H9 (cell line): ENCODE results near the gene UNC50. TPM values are rescaled to one million over a fixed set of nuclear protein-coding genes. Genes with fewer than 3 reads are reported as not detected.
"Not testable (repeated sequence)": the region's sequence is repeated elsewhere in the genome, so short reads cannot be mapped to it uniquely, and the experiment has no call there.

ENCODE experiments used
- DNase-seq: peaks from one replicate; pipeline ENCODE4 v3.0.0-alpha.2; 2017
- H2AFZ ChIP-seq: one replicate; pipeline ENCODE4 v1.6.1; 2013; ENCODE audit warnings: mild to moderate bottlenecking, low read length, control low read depth, moderate library complexity
- H2AK5ac ChIP-seq: 2 replicates; pipeline ENCODE4 v1.6.1; 2013; ENCODE audit warnings: low read length, control low read depth, mixed read lengths; ENCODE audit not compliant: insufficient read length
- H2BK120ac ChIP-seq: one replicate; pipeline ENCODE4 v1.6.1; 2013; ENCODE audit warnings: low read depth, mild to moderate bottlenecking, low read length, control low read depth, inconsistent platforms; ENCODE audit not compliant: poor library complexity, severe bottlenecking
- H2BK12ac ChIP-seq: 2 replicates; pipeline ENCODE4 v1.6.1; 2013; ENCODE audit warnings: low read length, control low read depth, mixed read lengths, low read depth; ENCODE audit not compliant: insufficient read length
- H2BK15ac ChIP-seq: 2 replicates; pipeline ENCODE4 v1.6.1; 2013; ENCODE audit warnings: low read depth, low read length, control low read depth
- H2BK20ac ChIP-seq: one replicate; pipeline ENCODE4 v1.6.1; 2013; ENCODE audit warnings: low read depth, mild to moderate bottlenecking, low read length, control low read depth, inconsistent platforms; ENCODE audit not compliant: poor library complexity, severe bottlenecking
- H2BK5ac ChIP-seq: 2 replicates; pipeline ENCODE4 v1.6.1; 2013; ENCODE audit warnings: low read length, control low read depth, mixed read lengths; ENCODE audit not compliant: insufficient read length
- H3K14ac ChIP-seq: 2 replicates; pipeline ENCODE4 v1.6.1; 2013; ENCODE audit warnings: low read length, control low read depth; ENCODE audit not compliant: insufficient read depth
- H3K18ac ChIP-seq: 2 replicates; pipeline ENCODE4 v1.6.1; 2013; ENCODE audit warnings: low read depth, mild to moderate bottlenecking, mixed read lengths, low read length, control low read depth; ENCODE audit not compliant: insufficient read length
- H3K23ac ChIP-seq: 2 replicates; pipeline ENCODE4 v1.6.1; 2013; ENCODE audit warnings: low read length, control low read depth, mixed read lengths, low read depth; ENCODE audit not compliant: insufficient read length
- H3K23me2 ChIP-seq: 2 replicates; pipeline ENCODE4 v1.6.1; 2013; ENCODE audit warnings: low read depth, mild to moderate bottlenecking, mixed read lengths, low read length, control low read depth; ENCODE audit not compliant: insufficient read length, poor library complexity, severe bottlenecking
- H3K27ac ChIP-seq: 2 replicates; pipeline ENCODE4 v1.5.1; 2013; ENCODE audit warnings: low read length, control low read depth, mixed read lengths, low read depth; ENCODE audit not compliant: insufficient read length
- H3K27me3 ChIP-seq: 2 replicates; pipeline ENCODE4 v1.6.1; 2013; ENCODE audit warnings: low read length, control low read depth, inconsistent platforms; ENCODE audit not compliant: insufficient read depth
- H3K4ac ChIP-seq: 2 replicates; pipeline ENCODE4 v1.6.1; 2013; ENCODE audit warnings: low read depth, mild to moderate bottlenecking, control low read depth, inconsistent platforms, low read length, moderate library complexity
- H3K4me1 ChIP-seq: 2 replicates; pipeline ENCODE4 v1.6.1; 2013; ENCODE audit warnings: low read length, control low read depth, inconsistent platforms; ENCODE audit not compliant: insufficient read depth
- H3K4me2 ChIP-seq: 2 replicates; pipeline ENCODE4 v1.6.1; 2013; ENCODE audit warnings: low read length, control low read depth, mixed read lengths; ENCODE audit not compliant: insufficient read length, insufficient read depth
- H3K56ac ChIP-seq: 2 replicates; pipeline ENCODE4 v1.6.1; 2013; ENCODE audit warnings: low read depth, mild to moderate bottlenecking, mixed read lengths, low read length, control low read depth; ENCODE audit not compliant: insufficient read length
- H3K79me1 ChIP-seq: 2 replicates; pipeline ENCODE4 v1.6.1; 2013; ENCODE audit warnings: low read depth, mild to moderate bottlenecking, moderate library complexity, low read length, control low read depth, inconsistent platforms; ENCODE audit not compliant: insufficient read depth, poor library complexity, severe bottlenecking
- H3K79me2 ChIP-seq: 2 replicates; pipeline ENCODE4 v1.6.1; 2013; ENCODE audit warnings: low read length, control low read depth, inconsistent platforms; ENCODE audit not compliant: insufficient read depth
- H3K9ac ChIP-seq: 2 replicates; pipeline ENCODE4 v1.6.1; 2013; ENCODE audit warnings: low read length, control low read depth, mixed read lengths; ENCODE audit not compliant: insufficient read length; ENCODE audit errors: extremely low read depth
- H3K9me3 ChIP-seq: one replicate; pipeline ENCODE4 v1.6.1; 2013; ENCODE audit warnings: low read depth, low read length, inconsistent platforms; ENCODE audit not compliant: control insufficient read depth
- H3T11ph ChIP-seq: one replicate; pipeline ENCODE4 v1.6.1; 2013; ENCODE audit warnings: mild to moderate bottlenecking, low read length, control low read depth, inconsistent platforms
- H4K20me1 ChIP-seq: one replicate; pipeline ENCODE4 v1.6.1; 2013; ENCODE audit not compliant: control insufficient read depth, insufficient read length, insufficient read depth
- H4K5ac ChIP-seq: 2 replicates; pipeline ENCODE4 v1.6.1; 2013; ENCODE audit warnings: low read depth, mild to moderate bottlenecking, mixed read lengths, low read length, control low read depth; ENCODE audit not compliant: insufficient read length
- H4K8ac ChIP-seq: replicated peaks from 2 replicates; pipeline ENCODE4 v1.6.1; 2013; ENCODE audit warnings: low read length, control low read depth, mixed read lengths, low read depth; ENCODE audit not compliant: insufficient read length
- H4K91ac ChIP-seq: 2 replicates; pipeline ENCODE4 v1.6.1; 2013; ENCODE audit warnings: low read depth, mild to moderate bottlenecking, moderate library complexity, mixed read lengths, low read length, control low read depth; ENCODE audit not compliant: insufficient read length
- H3K27ac Mint-ChIP-seq, 3 experiments: 2 replicates in 2 of 3; 3 replicates in 1 of 3; pipeline ENCODE4 v1.8.0; 2020 to 2021; ENCODE audit warnings: mixed read lengths in 3 of 3, mild to moderate bottlenecking in 1 of 3, moderate library complexity in 1 of 3
- H3K27me3 Mint-ChIP-seq: 2 replicates; pipeline ENCODE4 v1.8.0; 2021; ENCODE audit warnings: low read depth, mild to moderate bottlenecking, moderate library complexity, mixed read lengths
- H3K36me3 Mint-ChIP-seq, 3 experiments: 2 replicates in 2 of 3; 3 replicates in 1 of 3; pipeline ENCODE4 v1.8.0; 2020 to 2021; ENCODE audit warnings: low read depth in 3 of 3, mixed read lengths in 3 of 3; ENCODE audit not compliant: insufficient read depth in 1 of 3
- H3K4me1 Mint-ChIP-seq, 2 experiments: 2 replicates each; pipeline ENCODE4 v1.8.0; 2020; ENCODE audit warnings: mixed read lengths in 2 of 2
- H3K4me3 Mint-ChIP-seq, 2 experiments: 2 replicates in 1 of 2; 3 replicates in 1 of 2; pipeline ENCODE4 v1.8.0; 2020 to 2021; ENCODE audit warnings: mild to moderate bottlenecking in 2 of 2, mixed read lengths in 2 of 2, moderate library complexity in 1 of 2
- H3K9me3 Mint-ChIP-seq, 2 experiments: 2 replicates in 1 of 2; 3 replicates in 1 of 2; pipeline ENCODE4 v1.8.0; 2020; ENCODE audit warnings: mild to moderate bottlenecking in 2 of 2, mixed read lengths in 2 of 2, moderate library complexity in 1 of 2
- WGBS: extraction: QIAGEN DNeasy Blood & Tissue Kit; methylation state at CpG from one replicate; pipeline ENCODE4 v1.1.7; 2013; ENCODE audit warnings: missing lambda C conversion rate, low lambda C conversion rate, mixed read lengths; ENCODE audit not compliant: insufficient read length; ENCODE audit errors: extremely low coverage; 5-methylcytosine and 5-hydroxymethylcytosine counted together
- total RNA-seq: library from RNA; stranded (reverse); gene quantifications from 2 replicates; pipeline ENCODE4 v1.2.1, GENCODE V29; 2021
- TF ChIP-seq, protein P1 (sequence below): fragments of 200-600 bp; sonication (generic); conservative IDR thresholded peaks from 3 replicates; pipeline ENCODE4 v1.8.0; 2021; ENCODE audit warnings: antibody characterized with exemption, mild to moderate bottlenecking

Gene UNC50
- total RNA-seq, 1 experiment from 2014 or later = 35.4 TPM

DNA sequence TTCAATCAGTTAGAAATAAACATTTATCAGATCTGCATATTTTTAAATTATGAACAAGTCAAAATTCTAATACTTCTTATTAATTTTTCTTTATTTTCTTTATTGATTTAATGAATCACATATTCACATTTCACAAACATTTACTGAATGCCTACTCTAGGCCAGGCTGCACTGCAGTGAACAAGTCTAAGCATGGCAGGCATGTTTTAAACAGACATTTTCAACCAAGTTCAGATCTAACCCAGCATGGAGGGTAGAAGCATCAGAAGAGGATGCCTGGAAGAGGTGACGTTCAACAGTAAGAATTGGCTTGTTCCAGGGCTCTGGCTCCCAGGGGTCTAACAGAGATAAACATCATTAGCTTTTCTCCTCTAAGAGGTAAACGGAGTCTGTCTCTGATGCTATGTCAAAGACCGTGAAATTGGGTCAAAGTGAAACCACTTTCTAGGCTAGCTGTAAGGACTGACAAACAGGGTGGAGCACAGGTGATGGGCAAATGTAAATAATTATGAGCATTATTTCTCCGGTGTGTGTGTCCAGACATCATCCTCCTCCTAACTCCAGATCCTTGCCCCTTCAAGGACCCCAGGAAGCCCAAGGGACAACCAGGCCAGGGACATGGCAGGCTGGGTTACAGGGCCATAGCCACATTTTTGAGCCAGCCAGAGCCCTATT lies 50.6 kb downstream of the UNC50 start:
- TF ChIP-seq, protein P1, sequence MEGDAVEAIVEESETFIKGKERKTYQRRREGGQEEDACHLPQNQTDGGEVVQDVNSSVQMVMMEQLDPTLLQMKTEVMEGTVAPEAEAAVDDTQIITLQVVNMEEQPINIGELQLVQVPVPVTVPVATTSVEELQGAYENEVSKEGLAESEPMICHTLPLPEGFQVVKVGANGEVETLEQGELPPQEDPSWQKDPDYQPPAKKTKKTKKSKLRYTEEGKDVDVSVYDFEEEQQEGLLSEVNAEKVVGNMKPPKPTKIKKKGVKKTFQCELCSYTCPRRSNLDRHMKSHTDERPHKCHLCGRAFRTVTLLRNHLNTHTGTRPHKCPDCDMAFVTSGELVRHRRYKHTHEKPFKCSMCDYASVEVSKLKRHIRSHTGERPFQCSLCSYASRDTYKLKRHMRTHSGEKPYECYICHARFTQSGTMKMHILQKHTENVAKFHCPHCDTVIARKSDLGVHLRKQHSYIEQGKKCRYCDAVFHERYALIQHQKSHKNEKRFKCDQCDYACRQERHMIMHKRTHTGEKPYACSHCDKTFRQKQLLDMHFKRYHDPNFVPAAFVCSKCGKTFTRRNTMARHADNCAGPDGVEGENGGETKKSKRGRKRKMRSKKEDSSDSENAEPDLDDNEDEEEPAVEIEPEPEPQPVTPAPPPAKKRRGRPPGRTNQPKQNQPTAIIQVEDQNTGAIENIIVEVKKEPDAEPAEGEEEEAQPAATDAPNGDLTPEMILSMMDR = no peak
- Histone ChIP-seq H4K5ac (no peak overlapping the region), H3K79me1 (no peaks in the 10 kb centered on the region), H2BK15ac (no peak overlapping the region), H3K23me2 (no peaks in the 10 kb centered on the region), H3K4ac (no peak overlapping the region), H2BK120ac (no peak overlapping the region), H3K9ac (no peak overlapping the region), H2BK5ac (no peak overlapping the region), H3T11ph (no peak overlapping the region), H3K4me1 (no peaks in the 10 kb centered on the region), H2BK12ac (no peak overlapping the region), H3K14ac (no peak overlapping the region), H3K4me2 (no peak overlapping the region), H3K27me3 (no peaks in the 10 kb centered on the region), H4K20me1 (no peaks in the 10 kb centered on the region), H3K18ac (no peak overlapping the region), H3K56ac (no peak overlapping the region), H4K8ac (no peak overlapping the region), H3K9me3 (no peaks in the 10 kb centered on the region), H2BK20ac (no peak overlapping the region), H2AK5ac (no peak overlapping the region), H3K23ac (no peak overlapping the region), H2AFZ (no peak overlapping the region), H3K79me2 (no peaks in the 10 kb centered on the region), H3K27ac (no peak overlapping the region), H4K91ac (no peak overlapping the region)
- no peak overlapping the region for H3K27ac Mint-ChIP-seq
- H3K4me1 Mint-ChIP-seq = no peaks in the 10 kb centered on the region
- no CpG with 5 or more reads among the region's 4 CpGs for WGBS
- no peaks in the 10 kb centered on the region for H3K27me3 Mint-ChIP-seq
- no peak overlapping the region for H3K4me3 Mint-ChIP-seq
- H3K9me3 Mint-ChIP-seq = peaks cover 3 to 5% of the 10 kb centered on the region in 2 experiments; a peak in 3 of 5 replicates
- 0 out of 7 replicates have a peak, but pooled peaks cover 0 to 4% (median 0%) of the 10 kb centered on the region in 3 experiments for H3K36me3 Mint-ChIP-seq
- no peak for DNase-seq

DNA sequence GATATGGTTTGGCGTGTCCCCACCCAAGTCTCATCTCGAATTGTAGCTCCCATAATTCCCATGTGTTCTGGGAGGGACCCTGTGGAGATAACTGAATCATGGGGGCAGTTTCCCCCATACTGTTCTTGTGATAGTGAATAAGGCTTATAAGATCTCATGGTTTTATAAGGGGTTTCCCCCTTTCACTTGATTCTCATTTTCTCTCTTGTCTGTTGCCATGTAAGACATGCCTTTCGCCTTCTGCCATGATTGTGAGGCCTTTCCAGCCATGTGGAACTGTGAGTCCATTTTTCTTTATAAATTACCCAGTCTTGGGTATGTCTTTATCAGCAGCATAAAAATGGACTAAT lies 51.1 kb downstream of the UNC50 start:
- WGBS = no CpG with 5 or more reads among the region's 3 CpGs
- not testable (repeated sequence) for H3K9me3 Mint-ChIP-seq

More for the DNA sequence above, 51.1 kb downstream of the UNC50 start:
- H3K18ac ChIP-seq, H2BK120ac ChIP-seq, H3K4me1 Mint-ChIP-seq, H2BK12ac ChIP-seq, H2BK15ac ChIP-seq, H4K20me1 ChIP-seq, H3K9me3 ChIP-seq, H3K4me3 Mint-ChIP-seq, H3K4ac ChIP-seq, H3K4me1 ChIP-seq, H3K9ac ChIP-seq, H2AK5ac ChIP-seq, H2BK5ac ChIP-seq, H3K56ac ChIP-seq, H4K91ac ChIP-seq, H3K79me2 ChIP-seq, DNase-seq, H3K27ac ChIP-seq, H3K14ac ChIP-seq, H4K8ac ChIP-seq, H3K23me2 ChIP-seq, H3K27me3 Mint-ChIP-seq, H2AFZ ChIP-seq, H2BK20ac ChIP-seq, H3K27me3 ChIP-seq, H3T11ph ChIP-seq, H4K5ac ChIP-seq, H3K4me2 ChIP-seq, H3K36me3 Mint-ChIP-seq, H3K79me1 ChIP-seq, H3K23ac ChIP-seq, H3K27ac Mint-ChIP-seq: not testable (repeated sequence)
